ENCODE data around the gene TSPAN7. TPM values are rescaled to one million over a fixed set of nuclear protein-coding genes. Genes with fewer than 3 reads are reported as not detected.

Gene TSPAN7
- total and polyA plus RNA-seq, 2 of the 4 experiments (the other 2 are of a cell fraction) = not detected

- Histone ChIP-seq H3K9me3 (ENCODE audit: control insufficient read depth, insufficient read depth, low read length) (no peaks in the 10 kb centered on the region), H3K4ac (ENCODE audit: low read depth, low read length) (no peak overlapping the region), H2AFZ (replicated peaks; ENCODE audit: low read length, poor library complexity) (no peak overlapping the region), H4K20me1 (ENCODE audit: insufficient read depth, low read length) (no peaks in the 10 kb centered on the region), H3K56ac (ENCODE audit: extremely low read depth, insufficient read depth, low read length) (no peak overlapping the region), H3K9ac (ENCODE audit: low read depth, low read length) (no peak overlapping the region), H3K36me3 (ENCODE audit: control insufficient read depth, insufficient read depth, low read length) (no peaks in the 10 kb centered on the region), H3K14ac (replicated peaks; ENCODE audit: low read depth, low read length) (no peak overlapping the region), H3K4me2 (ENCODE audit: low read depth, low read length) (no peak overlapping the region), H4K8ac (ENCODE audit: low read depth in 2 of 2, low read length in 2 of 2) (no peak overlapping the region), H2BK5ac (ENCODE audit: low read depth, low read length, poor library complexity, severe bottlenecking) (no peak overlapping the region), H3K18ac (ENCODE audit: low read depth, low read length) (no peak overlapping the region), H2BK120ac (ENCODE audit: low read depth, low read length) (no peak overlapping the region), H3K27ac (ENCODE audit: insufficient read depth, low read length) (no peak overlapping the region), H4K5ac (ENCODE audit: low read depth, low read length) (no peak overlapping the region), H3K23ac (ENCODE audit: low read depth, low read length) (no peak overlapping the region), H3K4me1 (ENCODE audit: control insufficient read depth, insufficient read depth, low read length) (no peaks in the 10 kb centered on the region), H3K27me3 (ENCODE audit: control insufficient read depth, insufficient read depth, low read length) (no peaks in the 10 kb centered on the region), H2AK5ac (ENCODE audit: low read depth, low read length) (no peak overlapping the region), H2AK9ac (replicated peaks; ENCODE audit: low read depth, low read length, poor library complexity) (no peak overlapping the region), H2BK20ac (ENCODE audit: low read depth, low read length) (no peak overlapping the region), H3K4me3 (ENCODE audit: insufficient read depth, low read depth, low read length) (no peak overlapping the region), H3K9me1 (ENCODE audit: insufficient read depth, low read length) (no peaks in the 10 kb centered on the region), H3K79me1 (ENCODE audit: low read depth in 1 of 2, low read length in 2 of 2) (no peaks in the 10 kb centered on the region), H2BK15ac (ENCODE audit: low read depth, low read length) (no peak overlapping the region), H4K91ac (ENCODE audit: insufficient read depth, low read depth, low read length) (no peak overlapping the region)
- DNase-seq (no peak), ATAC-seq (ENCODE audit: low read depth) (no peak)
- in situ Hi-C loops (cut with MboI; ENCODE audit: low sequenced_read_pairs) (no loop called here), intact Hi-C loops (cut with micrococcal nuclease) (no loop called here), dilution Hi-C loops (cut with HindIII; ENCODE audit: low sequenced_read_pairs, unreplicated experiment) (no loop called here)
- CTCF ChIA-PET = no interaction called here
- no CpG with 5 or more reads among the region's 1 CpG for WGBS, 2 experiments (ENCODE audit: extremely low coverage in 2 of 2, insufficient read length in 1 of 2)
- POLR2A ChIA-PET (ENCODE audit: unreplicated experiment) = no interaction called here
- no TSS peak for BruUV-seq (replicated peaks)
- TF ChIP-seq FOS (IDR thresholded peaks at IDR 0.05; ENCODE audit: low read depth, low read length) (no peak), RFX5 (IDR thresholded peaks at IDR 0.05; ENCODE audit: low read depth, low read length) (no peak), RAD21 (IDR thresholded peaks at IDR 0.05; ENCODE audit: low read length) (no peak), MXI1 (IDR thresholded peaks at IDR 0.05; ENCODE audit: borderline replicate concordance, low read depth, low read length) (no peak), CEBPB (IDR thresholded peaks at IDR 0.05; ENCODE audit: low read depth, low read length) (no peak)
Observed at GRCh38 chrX:38539748-38540147, 21.6 kb upstream of the TSPAN7 start.

All from IMR-90 (cell line).